ENCODE results near the gene SEPTIN6.
"Not testable (repeated sequence)": the region's sequence is repeated elsewhere in the genome, so short reads cannot be mapped to it uniquely, and the experiment has no call there.

The SEPTIN6 gene

DNA sequence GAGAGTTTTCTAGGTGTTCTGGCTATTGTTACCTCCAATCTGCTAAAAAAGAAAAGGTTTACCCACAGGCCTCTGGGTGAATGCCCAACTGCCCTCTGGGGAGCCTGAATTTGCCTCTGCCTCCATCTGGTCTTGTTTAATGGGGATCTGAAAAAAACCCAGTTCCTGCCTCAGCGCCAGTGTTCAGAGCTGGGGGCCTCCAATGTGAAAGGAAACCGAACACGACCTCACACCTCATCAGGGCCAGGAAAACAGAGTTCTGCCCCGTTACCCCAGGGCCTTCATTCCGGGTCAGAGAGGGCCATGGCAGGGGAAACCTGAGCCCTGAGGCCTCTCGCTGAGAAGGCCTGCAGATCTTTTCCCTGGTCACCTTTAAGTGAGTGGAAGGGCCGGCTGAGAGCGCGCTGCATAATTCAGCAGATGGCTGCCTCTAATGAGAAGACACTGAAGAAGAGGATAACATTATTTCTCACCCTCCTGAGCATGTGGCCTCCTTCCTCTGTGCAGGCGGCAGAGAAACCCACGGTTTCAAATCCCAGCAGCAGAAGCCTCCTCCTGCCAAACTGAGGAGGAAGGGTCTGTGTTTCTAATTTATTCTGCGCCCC, 6.8 kb downstream of the SEPTIN6 start:
- no peaks in the 10 kb centered on the region for H3K27me3 ChIP-seq
- H3K4me1 ChIP-seq: peaks cover 73 to 100% (median 95%) of the 10 kb centered on the region in 10 experiments
- H3K9me3 ChIP-seq (replicated peaks in 1 of 11): peaks cover 0 to 4% (median 0%) of the 10 kb centered on the region in 11 experiments; a peak in 2 of 22 replicates
- H3K36me3 ChIP-seq: no peaks in the 10 kb centered on the region
- H3K27ac ChIP-seq: peak overlapping the region; percentile 75 to 92 (median 85)
- no peak for TF ChIP-seq Cebpa-rat (IDR thresholded peaks at IDR 0.05)
- H3K9ac ChIP-seq: peak overlapping the region; percentile 66 to 80 (median 75)
- peaks cover 0 to 3% (median 0%) of the 10 kb centered on the region in 11 experiments; a peak in 2 of 22 replicates for H4K20me1 ChIP-seq
- H3K4me2 ChIP-seq: peak overlapping the region; percentile 74 to 94 (median 84)
- H3K4me3 ChIP-seq: peak overlapping the region in 9 of 10 experiments; percentile 11 to 51 (median 32); a peak in 10 of 20 replicates

DNA sequence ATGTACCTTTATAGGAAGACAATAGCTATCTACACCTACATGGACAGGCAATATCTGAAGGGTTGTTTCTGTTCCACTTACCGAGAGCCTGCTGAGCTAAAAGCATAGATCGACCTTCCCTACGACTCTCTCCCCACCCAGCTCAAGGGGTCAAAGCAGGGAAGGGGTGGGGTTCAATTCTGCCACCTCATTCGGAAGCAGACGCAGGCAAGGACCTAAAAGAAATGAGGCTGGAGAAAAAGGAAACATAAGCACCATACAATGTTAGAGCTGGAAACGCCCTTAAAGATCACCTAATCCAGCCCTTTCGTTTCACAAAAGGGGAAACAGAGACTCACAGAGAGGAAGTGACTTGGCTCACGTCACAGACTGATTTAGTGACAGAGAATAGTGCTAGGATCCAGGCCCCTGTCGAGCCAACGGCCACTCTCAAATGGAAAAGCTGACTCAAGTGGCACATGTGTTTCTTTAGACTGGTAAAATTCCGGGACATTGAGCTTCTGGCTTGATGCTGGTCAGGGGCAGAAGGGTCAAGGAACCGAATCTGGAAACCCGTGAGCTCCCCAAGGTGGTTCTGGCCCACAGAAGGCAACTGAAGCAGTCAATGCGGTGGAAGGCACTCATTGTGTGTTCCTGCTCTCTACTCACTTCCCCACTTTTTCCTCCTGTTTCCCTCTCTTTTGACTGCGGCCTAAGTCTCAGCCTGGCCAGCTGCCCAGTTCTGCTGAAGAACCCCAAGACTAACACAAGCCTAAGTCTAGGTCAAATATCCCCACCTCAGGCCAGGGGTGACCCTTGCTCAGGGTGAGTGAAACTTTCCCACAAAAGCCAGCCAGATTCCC, 7.5 kb downstream of the SEPTIN6 start:
- Histone ChIP-seq H3K9ac (peak overlapping the region; percentile 66 to 80 (median 75)), H4K20me1 (no peaks in the 10 kb centered on the region), H3K4me3 (peak overlapping the region; percentile 13 to 51 (median 32); a peak in 15 of 20 replicates), H3K4me1 (peaks cover 75 to 100% (median 98%) of the 10 kb centered on the region in 10 experiments), H3K27ac (peak overlapping the region; percentile 75 to 92 (median 85)), H3K36me3 (no peaks in the 10 kb centered on the region), H3K9me3 (replicated peaks in 1 of 11) (peaks cover 0 to 4% (median 0%) of the 10 kb centered on the region in 11 experiments; a peak in 2 of 22 replicates), H3K4me2 (peak overlapping the region; percentile 74 to 94 (median 84)), H3K27me3 (no peaks in the 10 kb centered on the region)
- TF ChIP-seq Cebpa-rat (IDR thresholded peaks at IDR 0.05): no peak

DNA sequence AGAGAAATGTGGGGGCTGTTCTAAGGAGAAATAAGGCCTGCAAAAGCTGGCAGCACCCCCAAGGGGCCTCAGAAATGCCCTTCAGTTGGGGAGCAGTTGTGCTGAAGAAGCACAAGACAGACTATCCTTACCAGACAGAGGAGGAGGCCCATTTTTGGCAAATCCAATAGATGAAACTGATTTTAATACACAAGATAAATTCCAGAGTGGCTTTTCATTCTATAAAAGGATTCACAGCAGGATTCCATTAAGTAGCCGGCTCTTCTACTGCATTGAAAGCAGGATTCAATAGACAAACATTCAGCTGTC, 8.1 kb downstream of the SEPTIN6 start:
- Histone ChIP-seq H3K4me2 (peak overlapping the region; percentile 74 to 94 (median 84)), H3K36me3 (no peaks in the 10 kb centered on the region), H4K20me1 (no peaks in the 10 kb centered on the region), H3K9me3 (replicated peaks in 1 of 11) (peaks cover 0 to 4% (median 0%) of the 10 kb centered on the region in 11 experiments; a peak in 2 of 22 replicates), H3K27ac (peak overlapping the region; percentile 75 to 92 (median 85)), H3K4me3 (peak overlapping the region; percentile 13 to 51 (median 32); a peak in 15 of 20 replicates), H3K9ac (peak overlapping the region; percentile 66 to 80 (median 75)), H3K4me1 (peaks cover 77 to 100% (median 99%) of the 10 kb centered on the region in 10 experiments), H3K27me3 (no peaks in the 10 kb centered on the region)
- no peak for TF ChIP-seq Cebpa-rat (IDR thresholded peaks at IDR 0.05)

DNA sequence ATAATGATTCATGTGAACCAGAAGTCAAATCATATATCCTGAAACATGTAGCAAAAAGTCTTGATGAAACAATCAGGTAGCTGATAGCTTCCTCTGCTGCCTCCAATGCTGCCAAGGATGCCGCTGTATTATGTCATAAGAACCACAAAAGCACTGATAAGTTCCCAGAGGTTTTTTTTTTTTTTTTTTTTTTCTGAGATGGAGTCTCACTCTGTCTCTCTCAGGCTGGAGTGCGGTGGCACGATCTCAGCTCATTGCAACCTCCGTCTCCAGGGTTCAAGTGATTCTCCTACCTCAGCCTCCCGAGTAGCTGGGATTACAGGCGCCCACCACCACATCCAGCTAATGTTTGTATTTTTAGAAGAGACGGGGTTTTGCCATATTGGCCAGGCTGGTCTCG, 8.7 kb downstream of the SEPTIN6 start:
- not testable (repeated sequence) for H3K36me3 ChIP-seq; H3K9me3 ChIP-seq (replicated peaks in 1 of 11); H3K27me3 ChIP-seq; H4K20me1 ChIP-seq
- Histone ChIP-seq H3K27ac (peak overlapping the region; percentile 75 to 92 (median 85); a peak in 18 of 22 replicates), H3K4me1 (peaks cover 82 to 100% (median 99%) of the 10 kb centered on the region in 10 experiments), H3K9ac (peak overlapping the region in 6 of 11 experiments; percentile 66 to 79 (median 74); a peak in 8 of 22 replicates), H3K4me3 (peak overlapping the region in 2 of 10 experiments; percentile 13 to 33; a peak in 1 of 20 replicates), H3K4me2 (peak overlapping the region; percentile 74 to 94 (median 84))

DNA sequence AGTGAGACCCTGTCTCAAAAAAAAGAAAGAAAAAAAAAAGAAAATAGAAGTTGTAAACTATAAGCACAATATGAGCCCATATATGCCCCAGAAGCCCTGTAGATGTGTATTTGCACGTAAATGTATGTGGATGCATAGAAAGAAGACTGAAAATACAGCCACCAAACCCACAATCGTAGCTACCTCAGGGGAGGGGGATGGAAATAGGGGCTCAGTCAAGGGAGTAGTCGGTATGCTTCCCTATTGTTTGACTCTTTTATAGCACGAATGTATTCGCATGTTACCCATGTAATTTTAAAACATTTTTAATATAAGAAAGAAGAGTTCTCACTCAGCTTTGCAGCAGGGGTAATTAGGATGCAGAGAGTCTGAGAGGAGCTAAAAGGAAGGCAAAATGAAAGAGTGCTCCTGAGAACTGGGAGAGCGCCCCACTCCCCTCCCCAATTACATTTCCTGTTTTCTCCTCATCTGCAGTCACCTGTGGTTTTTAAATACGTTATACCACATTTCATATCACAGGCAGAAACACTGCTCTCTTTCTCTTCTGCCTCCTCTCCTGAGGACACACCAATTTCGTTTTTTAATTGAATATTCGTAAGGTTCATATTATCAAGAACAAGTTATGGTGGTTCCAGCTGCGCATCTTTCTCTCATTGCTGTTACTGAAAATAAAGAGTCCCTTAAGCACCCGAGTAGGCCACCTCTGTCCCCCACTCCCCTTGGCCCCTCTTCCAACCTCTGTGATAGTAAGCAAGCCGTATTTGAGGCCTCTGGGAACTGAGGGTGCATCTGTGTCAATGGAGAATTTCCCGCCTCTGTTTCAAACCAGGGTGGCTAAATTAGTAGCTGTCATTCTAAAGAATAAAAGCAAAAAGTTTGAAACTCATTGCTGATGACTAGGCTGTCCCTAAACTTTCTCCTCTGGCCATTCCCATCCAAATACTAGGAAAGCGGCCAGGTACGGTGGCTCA, 10.7 kb downstream of the SEPTIN6 start:
- Histone ChIP-seq H3K27ac (peak overlapping the region in 10 of 11 experiments; percentile 16 to 92 (median 72); a peak in 19 of 22 replicates), H3K9ac (peak overlapping the region in 10 of 11 experiments; percentile 44 to 70 (median 61); a peak in 19 of 22 replicates), H3K9me3 (replicated peaks in 1 of 11) (no peaks in the 10 kb centered on the region), H3K36me3 (no peaks in the 10 kb centered on the region), H3K4me3 (peak overlapping the region in 7 of 10 experiments; percentile 34 to 51 (median 41); a peak in 13 of 20 replicates), H3K27me3 (no peaks in the 10 kb centered on the region), H3K4me1 (peaks cover 83 to 100% (median 98%) of the 10 kb centered on the region in 10 experiments), H3K4me2 (peak overlapping the region; percentile 56 to 94 (median 84)), H4K20me1 (peaks cover 0 to 5% (median 0%) of the 10 kb centered on the region in 11 experiments; a peak in 1 of 22 replicates)
- TF ChIP-seq Cebpa-rat (IDR thresholded peaks at IDR 0.05): no peak

DNA sequence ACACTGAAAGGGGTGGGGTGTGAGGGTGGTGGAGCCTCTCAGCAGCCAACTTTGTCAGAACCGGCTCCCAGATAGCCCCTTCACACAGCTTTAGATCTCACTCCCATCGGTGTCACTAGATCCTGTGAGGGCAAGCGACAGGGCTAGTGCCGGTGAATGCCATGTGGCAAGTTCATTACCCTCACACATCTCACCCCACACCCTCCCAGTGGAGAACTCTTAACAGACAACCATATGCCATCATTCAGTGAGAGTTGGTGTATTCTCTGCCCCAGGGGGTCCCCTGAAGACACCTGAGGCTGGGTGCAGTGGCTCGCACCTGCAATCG, 15.3 kb downstream of the SEPTIN6 start:
- H3K4me2 ChIP-seq: peak overlapping the region; percentile 78 to 94 (median 87)
- H3K9ac ChIP-seq: peak overlapping the region; percentile 3 to 71 (median 64); a peak in 19 of 22 replicates
- H3K9me3 ChIP-seq (replicated peaks in 1 of 11): no peaks in the 10 kb centered on the region
- peaks cover 0 to 6% (median 0%) of the 10 kb centered on the region in 11 experiments; a peak in 1 of 22 replicates for H4K20me1 ChIP-seq
- peaks cover 6 to 27% (median 19%) of the 10 kb centered on the region in 11 experiments; a peak in 18 of 22 replicates for H3K36me3 ChIP-seq
- peak overlapping the region in 9 of 11 experiments; percentile 64 to 89 (median 73); a peak in 19 of 22 replicates for H3K27ac ChIP-seq
- peak overlapping the region; percentile 25 to 54 (median 42); a peak in 17 of 20 replicates for H3K4me3 ChIP-seq
- no peaks in the 10 kb centered on the region for H3K27me3 ChIP-seq
- no peak for TF ChIP-seq Cebpa-rat (IDR thresholded peaks at IDR 0.05)
- H3K4me1 ChIP-seq: peaks cover 76 to 99% (median 83%) of the 10 kb centered on the region in 10 experiments

DNA sequence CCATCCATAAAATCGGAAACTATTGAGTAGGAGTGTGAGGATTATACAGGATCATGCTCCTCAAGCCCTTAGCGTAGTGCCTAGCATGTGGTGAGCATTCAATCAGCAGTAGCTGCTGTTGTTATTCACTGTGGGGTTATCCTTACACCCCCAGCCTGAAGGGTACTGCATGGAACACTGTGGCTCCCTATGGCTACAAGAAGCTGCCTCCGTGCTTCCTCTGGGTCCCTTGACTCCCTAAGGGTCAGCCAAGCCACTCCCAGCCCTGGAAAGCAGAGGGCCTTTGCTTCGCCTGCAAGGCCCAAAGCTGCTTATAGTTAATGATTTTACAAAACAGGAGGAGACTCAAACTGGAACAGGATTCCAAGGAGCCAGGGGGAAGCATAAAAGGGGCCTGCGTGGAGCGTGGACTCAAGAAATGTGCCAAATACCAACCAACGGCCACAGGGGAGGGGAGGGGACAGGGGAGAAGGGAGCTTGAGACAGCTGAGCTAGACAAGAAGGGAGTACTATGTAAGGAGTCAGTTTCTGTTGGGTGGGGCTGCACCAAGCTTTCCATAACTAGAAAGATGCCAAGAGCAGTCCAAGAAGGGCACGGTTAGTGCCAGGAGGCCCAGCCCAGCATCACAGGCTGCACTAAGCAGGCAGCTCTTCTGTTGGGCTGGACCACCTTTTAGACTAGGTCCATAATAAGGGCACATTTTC, 15.9 kb downstream of the SEPTIN6 start:
- peak overlapping the region in 9 of 11 experiments; percentile 64 to 89 (median 73); a peak in 18 of 22 replicates for H3K27ac ChIP-seq
- peaks cover 8 to 32% (median 24%) of the 10 kb centered on the region in 11 experiments; a peak in 20 of 22 replicates for H3K36me3 ChIP-seq
- H3K4me2 ChIP-seq: peak overlapping the region; percentile 78 to 94 (median 87)
- H4K20me1 ChIP-seq: peaks cover 0 to 6% (median 0%) of the 10 kb centered on the region in 11 experiments; a peak in 1 of 22 replicates
- no peaks in the 10 kb centered on the region; a peak in 1 of 22 replicates for H3K9me3 ChIP-seq (replicated peaks in 1 of 11)
- H3K4me3 ChIP-seq: peak overlapping the region in 6 of 10 experiments; percentile 25 to 54 (median 43); a peak in 9 of 20 replicates
- peaks cover 71 to 99% (median 82%) of the 10 kb centered on the region in 10 experiments for H3K4me1 ChIP-seq
- no peak for TF ChIP-seq Cebpa-rat (IDR thresholded peaks at IDR 0.05)
- H3K27me3 ChIP-seq: no peaks in the 10 kb centered on the region
- H3K9ac ChIP-seq: peak overlapping the region in 10 of 11 experiments; percentile 3 to 71 (median 64); a peak in 16 of 22 replicates
